Neuron (in vitro differentiated cells): ENCODE data around the gene CHD8.
"Not testable (repeated sequence)": the region's sequence is repeated elsewhere in the genome, so short reads cannot be mapped to it uniquely, and the experiment has no call there.

ENCODE experiments used
- H2AFZ ChIP-seq: one replicate; pipeline ENCODE4 v1.6.1; 2013; ENCODE audit warnings: low read depth, mild to moderate bottlenecking, inconsistent platforms, low read length, moderate library complexity
- H3K27me3 ChIP-seq: one replicate; pipeline ENCODE4 v1.6.1; 2013; ENCODE audit warnings: low read length; ENCODE audit not compliant: insufficient read depth
- H3K36me3 ChIP-seq: one replicate; pipeline ENCODE4 v1.6.1; 2013; ENCODE audit warnings: low read length; ENCODE audit not compliant: insufficient read depth
- H3K4me1 ChIP-seq: one replicate; pipeline ENCODE4 v1.6.1; 2013; ENCODE audit warnings: low read length; ENCODE audit not compliant: insufficient read depth
- H3K4me3 ChIP-seq: 2 replicates; pipeline ENCODE4 v1.5.1; 2013; ENCODE audit warnings: mild to moderate bottlenecking, low read length, moderate library complexity
- H3K9me3 ChIP-seq: one replicate; pipeline ENCODE4 v1.6.1; 2013; ENCODE audit warnings: low read length

CHD8 gene

GRCh38 chr14:21379338-21379737, 76.6 kb downstream of the CHD8 start:
- H3K4me1 ChIP-seq: peaks cover 16% of the 10 kb centered on the region
- H2AFZ ChIP-seq: no peak overlapping the region
- H3K9me3 ChIP-seq: no peaks in the 10 kb centered on the region
- H3K4me3 ChIP-seq: no peak overlapping the region
- H3K36me3 ChIP-seq: peaks cover 36% of the 10 kb centered on the region
- H3K27me3 ChIP-seq: no peaks in the 10 kb centered on the region

- Histone ChIP-seq H3K27me3 (no peaks in the 10 kb centered on the region), H3K4me1 (no peaks in the 10 kb centered on the region), H3K4me3 (no peak overlapping the region), H3K36me3 (peaks cover 64% of the 10 kb centered on the region), H2AFZ (no peak overlapping the region), H3K9me3 (no peaks in the 10 kb centered on the region)
Observed at GRCh38 chr14:21373980-21374379, 81.9 kb downstream of the CHD8 start.

GRCh38 chr14:21372814-21373213, 83.1 kb downstream of the CHD8 start:
- peaks cover 73% of the 10 kb centered on the region for H3K36me3 ChIP-seq
- not testable (repeated sequence) for H3K27me3 ChIP-seq, H3K4me1 ChIP-seq, H3K9me3 ChIP-seq, H2AFZ ChIP-seq, H3K4me3 ChIP-seq

- no peaks in the 10 kb centered on the region for H3K27me3 ChIP-seq
- H3K4me1 ChIP-seq: no peaks in the 10 kb centered on the region
- H3K36me3 ChIP-seq: peaks cover 85% of the 10 kb centered on the region
- H3K9me3 ChIP-seq: no peaks in the 10 kb centered on the region
- H3K4me3 ChIP-seq: no peak overlapping the region
- no peak overlapping the region for H2AFZ ChIP-seq
Observed at GRCh38 chr14:21369949-21370679, 85.8 kb downstream of the CHD8 start.

GRCh38 chr14:21367582-21368144, 88.3 kb downstream of the CHD8 start:
- H2AFZ ChIP-seq: no peak overlapping the region
- no peaks in the 10 kb centered on the region for H3K9me3 ChIP-seq
- no peak overlapping the region for H3K4me3 ChIP-seq
- H3K36me3 ChIP-seq: peaks cover 98% of the 10 kb centered on the region
- H3K4me1 ChIP-seq: no peaks in the 10 kb centered on the region
- H3K27me3 ChIP-seq: no peaks in the 10 kb centered on the region

- H3K4me3 ChIP-seq: no peak overlapping the region
- H3K27me3 ChIP-seq: no peaks in the 10 kb centered on the region
- H3K36me3 ChIP-seq: peaks cover 94% of the 10 kb centered on the region
- H3K4me1 ChIP-seq: no peaks in the 10 kb centered on the region
- H3K9me3 ChIP-seq: no peaks in the 10 kb centered on the region
- H2AFZ ChIP-seq: no peak overlapping the region
Observed at GRCh38 chr14:21356511-21356910, 99.4 kb downstream of the CHD8 start.

GRCh38 chr14:21352587-21352986, 103.3 kb downstream of the CHD8 start:
- H3K4me3 ChIP-seq: no peak overlapping the region
- H3K4me1 ChIP-seq: no peaks in the 10 kb centered on the region
- H3K9me3 ChIP-seq: no peaks in the 10 kb centered on the region
- H3K27me3 ChIP-seq: no peaks in the 10 kb centered on the region
- H3K36me3 ChIP-seq: peaks cover 69% of the 10 kb centered on the region
- no peak overlapping the region for H2AFZ ChIP-seq

GRCh38 chr14:21350539-21350938, 105.4 kb downstream of the CHD8 start:
- Histone ChIP-seq H3K9me3 (no peaks in the 10 kb centered on the region), H3K4me3 (no peak overlapping the region), H3K36me3 (peaks cover 48% of the 10 kb centered on the region), H3K4me1 (no peaks in the 10 kb centered on the region), H3K27me3 (no peaks in the 10 kb centered on the region), H2AFZ (no peak overlapping the region)

GRCh38 chr14:21347201-21347600, 108.7 kb downstream of the CHD8 start:
- no peak overlapping the region for H2AFZ ChIP-seq
- peaks cover 19% of the 10 kb centered on the region for H3K36me3 ChIP-seq
- H3K4me3 ChIP-seq: no peak overlapping the region
- H3K4me1 ChIP-seq: no peaks in the 10 kb centered on the region
- no peaks in the 10 kb centered on the region for H3K9me3 ChIP-seq
- no peaks in the 10 kb centered on the region for H3K27me3 ChIP-seq

- Histone ChIP-seq H3K36me3 (peaks cover 13% of the 10 kb centered on the region), H3K4me3 (no peak overlapping the region), H2AFZ (no peak overlapping the region), H3K4me1 (no peaks in the 10 kb centered on the region), H3K27me3 (no peaks in the 10 kb centered on the region), H3K9me3 (no peaks in the 10 kb centered on the region)
Observed at GRCh38 chr14:21346532-21347135, 109.3 kb downstream of the CHD8 start.

GRCh38 chr14:21343035-21343794, 112.7 kb downstream of the CHD8 start:
- H3K27me3 ChIP-seq: no peaks in the 10 kb centered on the region
- H3K9me3 ChIP-seq: no peaks in the 10 kb centered on the region
- H3K4me1 ChIP-seq: no peaks in the 10 kb centered on the region
- no peaks in the 10 kb centered on the region for H3K36me3 ChIP-seq
- no peak overlapping the region for H2AFZ ChIP-seq
- H3K4me3 ChIP-seq: no peak overlapping the region
